Cortex of kidney (tissue), 1 donor: Measurements from ENCODE around the gene BEGAIN.

ENCODE experiments used
- DNase-seq: peaks from one replicate; lab custom pipeline; 2025; lab: John Stamatoyannopoulos, UW

The BEGAIN gene

GRCh38 chr14:100536721-100537445 lies 50.3 kb downstream of the BEGAIN start:
- DNase-seq = no peak

- no peak for DNase-seq
Measured at GRCh38 chr14:100536121-100536510, 51.1 kb downstream of the BEGAIN start.

DNA sequence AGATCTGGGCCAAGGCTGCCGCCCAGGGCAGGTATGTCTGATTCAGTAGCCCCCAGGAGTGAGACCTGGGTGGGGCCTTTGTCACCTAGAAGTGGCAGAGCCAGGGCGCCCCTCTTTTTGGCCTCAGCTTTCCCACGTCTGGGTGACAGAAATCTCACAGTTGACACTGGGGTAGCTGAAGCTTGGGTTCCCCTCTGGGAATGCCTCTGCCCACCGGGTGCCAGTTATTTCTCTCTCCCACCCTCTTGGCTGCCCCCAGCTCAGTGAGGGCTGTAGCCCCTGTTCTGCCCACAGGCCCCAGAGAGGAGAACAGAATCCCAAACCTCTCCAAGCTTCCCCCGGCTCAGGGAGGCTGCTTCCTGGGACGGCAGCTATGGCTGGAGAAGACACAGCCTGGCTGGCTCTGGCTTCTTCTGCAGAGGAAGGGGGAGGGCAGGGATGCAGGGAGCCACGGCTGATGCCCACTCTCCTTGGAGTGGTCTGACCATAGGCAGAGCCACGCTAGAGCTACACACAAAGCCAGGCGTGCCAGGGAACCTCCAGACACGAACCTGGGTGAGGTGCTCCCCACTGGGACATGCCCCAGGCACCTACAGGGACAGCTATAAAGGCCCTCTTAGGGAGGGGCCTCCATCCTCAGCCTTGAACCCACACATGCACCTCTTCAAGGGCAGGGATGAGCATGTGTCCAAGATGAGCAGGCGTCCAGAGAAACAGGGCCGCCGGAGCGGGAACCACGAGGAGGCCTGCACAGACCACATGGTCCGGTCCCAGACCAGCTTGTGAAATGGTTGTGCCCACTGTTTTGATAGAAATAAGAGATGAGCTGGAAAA lies 51.7 kb downstream of the BEGAIN start:
- no peak for DNase-seq

GRCh38 chr14:100534528-100535286 lies 52.5 kb downstream of the BEGAIN start:
- no peak for DNase-seq

- DNase-seq = no peak
Measured at GRCh38 chr14:100533656-100534485, 53.3 kb downstream of the BEGAIN start.

DNA sequence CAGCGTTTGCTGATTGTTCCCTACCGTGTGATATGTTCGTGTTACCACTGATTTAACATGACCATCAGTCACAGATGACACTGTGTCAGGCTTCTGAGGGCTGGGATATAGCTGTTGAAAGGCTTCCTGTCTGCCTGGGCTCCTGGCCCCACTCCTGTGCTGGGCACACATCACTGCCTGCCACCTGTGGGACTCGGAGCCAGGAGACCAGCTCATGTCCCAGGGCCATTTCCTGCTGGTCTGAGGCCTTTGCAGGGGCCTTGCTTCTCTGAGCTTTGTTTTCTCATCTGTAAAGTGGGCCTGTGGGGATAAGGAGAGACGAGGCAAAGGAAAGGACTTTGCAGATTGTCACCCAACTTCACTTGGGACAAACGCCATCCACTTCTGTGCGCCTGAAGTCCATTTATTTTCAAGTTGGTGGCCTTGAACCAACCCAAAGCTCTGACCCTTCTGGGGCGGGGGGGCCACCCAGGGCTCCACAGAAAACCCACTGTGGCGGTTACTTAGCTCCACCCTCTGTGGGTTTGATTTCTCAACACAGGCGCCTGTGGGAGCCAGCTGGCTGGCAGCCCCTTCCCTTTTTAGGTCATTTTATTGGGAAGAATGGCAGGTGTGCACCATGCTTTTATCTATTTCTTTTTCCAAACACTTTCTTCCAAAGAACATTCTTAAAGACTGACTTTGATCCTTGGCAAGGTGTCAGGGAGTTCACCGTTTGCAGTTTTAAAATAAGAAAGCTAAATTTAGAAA lies 54.1 kb downstream of the BEGAIN start:
- DNase-seq = no peak

GRCh38 chr14:100532154-100532861 lies 54.9 kb downstream of the BEGAIN start:
- DNase-seq = no peak

DNA sequence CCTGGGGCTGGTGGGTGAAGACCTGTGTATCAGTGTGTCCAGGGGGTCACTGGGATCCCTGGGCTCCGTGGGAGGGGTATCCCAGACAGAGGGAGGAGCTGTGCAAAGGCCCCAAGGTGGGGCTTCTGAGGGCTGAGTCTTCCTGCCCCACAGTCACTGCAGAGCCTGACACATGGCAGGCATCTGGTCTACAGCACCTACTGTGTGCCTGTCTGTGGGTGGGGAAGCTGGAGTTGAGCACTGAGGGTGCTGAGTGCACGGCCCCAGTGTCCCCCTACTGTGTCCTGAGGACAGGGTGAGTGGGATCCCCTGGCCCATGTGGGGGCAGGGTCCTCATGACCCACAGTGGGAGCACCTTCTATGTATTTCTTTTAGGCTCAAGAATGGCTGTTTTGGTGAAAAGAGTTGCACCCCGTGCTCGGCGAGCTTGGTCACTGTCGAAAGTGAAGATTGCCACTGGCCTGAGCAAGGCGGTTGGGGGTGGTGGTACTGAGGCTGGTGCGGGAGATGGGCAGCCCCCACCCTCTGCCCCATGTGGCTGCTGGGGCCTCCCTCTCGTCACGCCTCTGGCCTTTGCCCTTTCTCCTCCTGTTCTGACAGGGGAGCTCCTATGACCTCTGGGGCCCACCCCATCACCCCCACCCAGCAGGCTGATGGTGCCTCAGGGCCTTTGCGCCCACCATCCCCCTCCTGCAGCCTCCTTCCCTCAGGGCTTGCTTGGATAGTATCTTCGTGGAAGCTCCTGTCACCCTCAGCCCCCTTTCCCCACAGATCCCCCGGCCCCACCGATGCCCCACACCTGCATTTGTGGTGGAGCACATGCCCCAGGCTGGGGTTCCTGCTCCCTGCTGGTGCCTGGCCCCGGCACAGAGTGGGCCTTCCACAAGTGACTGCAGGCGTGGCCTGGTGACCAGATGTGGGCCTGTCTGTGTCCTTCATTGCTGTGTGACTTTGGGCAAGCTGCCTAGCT lies 55.8 kb downstream of the BEGAIN start:
- no peak for DNase-seq

- no peak for DNase-seq
Measured at GRCh38 chr14:100530270-100531072, 56.7 kb downstream of the BEGAIN start.

- DNase-seq = no peak
Measured at GRCh38 chr14:100529561-100530031, 57.6 kb downstream of the BEGAIN start.

GRCh38 chr14:100528962-100529560 lies 58.2 kb downstream of the BEGAIN start:
- DNase-seq = no peak

GRCh38 chr14:100526632-100527031 lies 60.6 kb downstream of the BEGAIN start:
- DNase-seq = no peak

DNA sequence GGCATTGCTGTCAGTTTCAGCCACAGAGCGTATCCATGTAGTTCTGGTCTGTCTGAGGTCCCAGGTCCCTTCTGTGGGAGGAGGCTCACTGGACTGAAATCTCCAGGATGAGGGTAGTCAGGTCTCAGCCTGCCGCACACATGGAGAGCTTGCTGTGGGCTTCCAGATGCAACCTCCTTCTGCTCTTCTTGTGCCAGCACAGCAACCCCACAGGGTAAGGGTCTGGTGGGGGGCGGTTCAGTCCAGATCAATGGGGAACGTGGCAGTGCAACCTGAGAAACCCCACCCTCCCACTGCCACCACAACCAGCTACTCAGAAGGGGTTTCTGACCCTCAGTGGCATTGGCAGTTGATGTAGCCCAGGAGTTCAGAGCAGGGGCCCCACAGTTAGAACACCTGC lies 61.2 kb downstream of the BEGAIN start:
- DNase-seq = no peak

DNA sequence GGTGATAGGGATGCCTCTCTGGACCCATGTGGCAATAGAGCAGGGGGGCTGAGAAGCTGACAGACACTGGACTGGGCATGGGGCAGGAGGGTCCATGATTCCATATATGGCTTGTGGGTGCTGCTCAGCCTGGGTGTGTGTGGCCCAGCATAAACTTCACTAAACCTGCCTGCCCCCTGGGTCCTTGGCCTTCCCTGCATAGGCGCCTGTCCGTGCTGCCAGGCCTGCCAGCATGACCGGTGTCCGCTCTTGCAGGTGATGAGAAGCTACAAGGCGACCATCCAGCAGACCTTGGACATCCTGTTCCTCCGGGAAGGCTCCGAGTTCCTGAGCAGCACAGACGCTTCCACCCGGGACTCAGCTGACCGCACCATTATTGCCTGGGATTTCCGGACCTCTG lies 61.6 kb downstream of the BEGAIN start:
- no peak for DNase-seq

DNA sequence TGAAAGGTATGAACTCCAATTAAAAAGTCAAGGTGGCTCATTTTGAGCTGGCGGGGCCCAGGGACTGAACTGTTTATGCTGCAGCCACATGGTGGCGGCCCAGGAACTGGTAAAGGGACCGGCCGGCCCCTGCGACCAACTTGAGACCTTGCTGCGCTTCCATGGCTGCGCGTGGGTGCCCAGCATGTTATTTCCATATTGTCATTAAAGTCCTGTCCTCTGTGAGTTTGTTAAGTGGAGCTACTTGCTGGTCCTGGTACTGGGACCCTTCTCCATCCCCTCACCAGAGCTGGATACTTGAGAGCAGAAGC lies 62.3 kb downstream of the BEGAIN start:
- DNase-seq = no peak

DNA sequence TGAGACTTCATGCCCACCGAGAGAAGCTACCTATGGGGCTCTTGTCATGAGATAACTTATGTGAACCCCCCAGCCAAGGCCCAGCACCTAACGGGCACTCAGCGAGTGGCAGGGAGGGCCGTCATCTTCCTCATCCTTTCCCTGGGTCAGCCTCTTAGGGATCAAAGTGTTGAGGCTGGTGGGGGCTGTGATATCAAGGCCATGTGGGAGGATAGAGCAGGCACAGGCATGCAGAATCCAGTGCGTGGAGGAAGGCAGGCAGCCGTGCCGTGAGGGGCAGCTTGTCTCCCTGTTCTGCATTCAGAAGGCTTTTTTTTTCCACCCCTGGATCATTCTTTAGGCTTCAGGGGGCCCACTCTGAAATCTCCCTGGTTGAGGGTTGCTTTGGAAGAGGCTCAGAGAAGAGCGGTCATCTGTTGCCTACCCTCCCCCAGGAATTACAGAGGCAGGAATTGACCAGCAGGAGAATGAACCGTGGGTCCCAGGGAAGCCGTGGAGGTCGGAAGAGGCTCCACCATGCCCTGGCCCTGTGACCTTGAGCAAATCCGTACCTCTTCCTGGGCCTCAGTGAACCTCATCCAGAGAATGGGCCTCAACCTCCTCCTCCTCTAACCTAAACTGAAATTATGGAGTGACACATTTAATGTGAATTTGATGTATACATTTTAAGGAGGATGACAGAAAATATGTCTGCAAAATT lies 62.8 kb downstream of the BEGAIN start:
- no peak for DNase-seq

DNA sequence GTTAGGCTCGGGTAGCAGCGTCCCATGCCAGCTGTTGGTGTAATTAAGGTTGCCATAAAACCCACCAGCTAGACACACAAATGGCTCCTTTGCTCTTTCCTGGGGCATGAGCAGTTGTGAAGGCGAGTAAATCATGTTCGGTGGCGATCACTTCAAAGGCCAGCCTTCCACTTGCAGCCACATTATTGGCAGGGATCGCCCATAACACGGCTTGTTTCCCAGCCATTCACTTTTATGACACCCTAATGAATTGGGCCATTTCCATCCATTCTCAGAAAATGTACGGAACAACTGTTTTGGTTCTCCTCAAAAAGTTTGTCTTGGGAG lies 63.4 kb downstream of the BEGAIN start:
- no peak for DNase-seq
